AG09319 (cell line): ENCODE data around the gene MYBL2.

Experiments used
- DNase-seq: peaks from one replicate; pipeline ENCODE4 v3.0.0-alpha.2; 2010; ENCODE audit warnings: low read depth; ENCODE audit errors: extremely low read depth
- CTCF ChIP-seq: IDR thresholded peaks from 2 replicates; pipeline ENCODE4 v1.5.1; 2011; ENCODE audit warnings: low read depth, mild to moderate bottlenecking, inconsistent platforms, low read length, moderate library complexity

Gene MYBL2

GRCh38 chr20:43716757-43717615 lies 50.1 kb downstream of the MYBL2 start:
- DNase-seq = no peak
- no peak for TF ChIP-seq CTCF

DNA sequence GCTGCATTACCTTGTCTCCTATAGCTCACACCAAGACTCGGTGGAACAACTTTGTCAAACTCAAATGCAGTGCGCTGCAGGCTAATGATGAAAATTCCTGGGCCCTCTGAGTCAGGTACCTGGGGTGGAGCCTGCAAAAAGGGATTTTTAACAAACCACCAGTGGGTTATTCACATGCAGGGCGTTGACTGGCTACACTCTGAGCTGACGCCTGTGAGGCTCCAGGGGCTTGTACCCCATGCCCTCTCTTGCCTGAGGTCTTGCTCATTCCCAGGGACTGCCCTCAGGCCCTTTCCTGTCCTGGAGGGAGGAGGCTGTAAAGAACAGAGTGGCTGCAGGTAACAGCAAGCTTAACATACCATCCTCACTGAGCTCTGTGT lies 50.7 kb downstream of the MYBL2 start:
- DNase-seq = no peak
- TF ChIP-seq CTCF = no peak

- no peak for TF ChIP-seq CTCF
- no peak for DNase-seq
Observed at GRCh38 chr20:43720007-43720406, 53.1 kb downstream of the MYBL2 start.

- TF ChIP-seq CTCF = no peak
- no peak for DNase-seq
Observed at GRCh38 chr20:43721097-43721428, 54.1 kb downstream of the MYBL2 start.

DNA sequence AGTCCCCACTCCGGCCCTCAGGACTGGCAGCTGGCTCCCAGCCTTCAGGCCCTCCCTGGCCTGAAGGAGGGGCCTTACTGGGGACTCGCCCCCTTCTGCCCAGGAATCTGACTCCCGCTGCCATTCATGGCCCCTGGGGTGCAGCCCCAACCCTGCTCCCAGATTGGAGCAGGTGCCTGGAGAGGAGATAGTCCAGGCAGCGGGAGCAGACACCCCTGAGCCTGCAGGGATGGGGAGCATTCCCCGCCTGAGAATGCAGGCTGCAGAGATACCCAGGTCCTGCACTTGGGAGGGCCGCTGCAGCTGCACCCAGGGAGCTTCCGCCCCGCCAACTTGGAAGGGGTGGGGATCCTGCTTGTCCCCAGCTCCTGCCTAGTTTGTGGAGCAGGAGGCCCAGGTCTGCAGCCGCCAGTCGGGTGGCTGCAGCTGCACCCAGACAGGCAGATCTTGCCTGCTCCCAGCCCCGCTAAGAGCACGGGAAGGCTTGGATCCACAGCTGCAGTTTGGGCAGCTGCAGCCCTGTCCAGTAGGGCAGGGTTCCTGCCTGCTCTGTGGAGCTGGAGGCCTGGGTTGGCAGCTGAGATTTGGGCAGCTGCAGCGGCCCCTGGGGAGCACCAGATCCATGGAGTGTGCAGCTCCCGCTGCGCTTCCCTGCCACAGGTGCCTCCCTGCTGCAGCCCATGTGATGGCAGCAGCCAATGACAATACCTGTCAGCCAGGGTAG lies 54.7 kb downstream of the MYBL2 start:
- no peak for TF ChIP-seq CTCF
- DNase-seq = no peak

DNA sequence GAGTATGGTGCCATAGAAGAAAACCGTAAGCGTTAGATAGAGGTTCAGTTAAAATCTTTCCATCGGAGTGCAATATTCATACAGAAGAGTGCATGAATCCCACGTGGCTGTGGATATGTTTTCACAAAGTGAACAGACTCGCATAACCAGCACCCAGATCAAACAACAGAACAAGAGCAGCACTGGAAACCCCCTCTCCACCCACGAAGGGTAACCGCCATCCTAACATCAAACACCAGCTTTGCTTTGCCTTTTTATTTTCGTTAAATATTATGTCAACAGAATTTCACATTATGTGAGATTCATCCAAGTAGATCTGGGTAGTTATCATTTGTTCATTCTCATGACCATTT lies 55.2 kb downstream of the MYBL2 start:
- DNase-seq = no peak
- no peak for TF ChIP-seq CTCF

DNA sequence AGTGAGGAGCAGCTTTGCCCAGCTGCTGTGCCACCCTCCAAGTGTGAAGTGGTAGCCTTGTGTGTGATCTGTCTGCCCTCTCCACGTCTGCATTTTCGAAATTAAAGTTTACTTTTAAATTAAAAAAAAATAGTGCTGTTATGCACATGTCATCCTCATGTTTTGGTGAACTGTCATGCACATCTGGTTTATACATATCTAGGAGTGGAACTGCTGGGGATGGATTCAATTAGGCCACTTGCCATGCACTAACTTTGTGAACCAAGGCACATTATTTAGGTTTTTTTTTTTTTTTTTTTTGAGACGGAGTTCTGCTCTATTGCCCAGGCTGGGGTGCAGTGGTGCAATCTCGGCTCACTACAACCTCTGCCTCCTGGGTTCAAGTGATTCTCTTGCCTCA lies 56.3 kb downstream of the MYBL2 start:
- no peak for TF ChIP-seq CTCF
- DNase-seq = peak; percentile 49
